OCI-LY1 (cell line): ENCODE data around the gene LDLRAD3.

ENCODE experiments used
- H2AFZ ChIP-seq: fragments of 200-600 bp; sonication (generic), shearing (Covaris generic); 2 replicates; pipeline ENCODE4 v1.6.0; 2014; ENCODE audit warnings: antibody characterized with exemption, mild to moderate bottlenecking, low read length
- H3F3A ChIP-seq: fragments of 200-600 bp; sonication (generic), shearing (Covaris generic); 2 replicates; pipeline ENCODE4 v1.6.0; 2014; ENCODE audit warnings: mild to moderate bottlenecking, antibody characterized with exemption, low read length, moderate library complexity; ENCODE audit not compliant: insufficient read depth
- H3K27ac ChIP-seq: fragments of 200-600 bp; sonication (generic); 2 replicates; pipeline ENCODE4 v1.5.1; 2014; ENCODE audit warnings: low read length, mixed run types, mild to moderate bottlenecking, low read depth; ENCODE audit not compliant: poor library complexity, severe bottlenecking
- H3K27me3 ChIP-seq: fragments of 200-600 bp; sonication (generic); 2 replicates; pipeline ENCODE4 v1.6.0; 2014; ENCODE audit warnings: antibody characterized with exemption, mild to moderate bottlenecking, low read length, moderate library complexity; ENCODE audit not compliant: insufficient read depth
- H3K36me3 ChIP-seq: fragments of 200-600 bp; sonication (generic); 2 replicates; pipeline ENCODE4 v1.6.1; 2014; ENCODE audit warnings: mild to moderate bottlenecking, antibody characterized with exemption, low read length, moderate library complexity, mixed read lengths; ENCODE audit not compliant: insufficient read depth
- H3K4me1 ChIP-seq: fragments of 200-600 bp; sonication (generic); 2 replicates; pipeline ENCODE4 v1.5.1; 2014; ENCODE audit warnings: mild to moderate bottlenecking, low read length, moderate library complexity; ENCODE audit not compliant: insufficient read depth, severe bottlenecking
- H3K4me2 ChIP-seq: fragments of 200-600 bp; sonication (generic), shearing (Covaris generic); 2 replicates; pipeline ENCODE4 v1.6.1; 2014; ENCODE audit warnings: low read length
- H3K4me3 ChIP-seq: fragments of 200-600 bp; sonication (generic); 2 replicates; pipeline ENCODE4 v1.5.1; 2014; ENCODE audit warnings: low read length, low read depth, mild to moderate bottlenecking, mixed read lengths; ENCODE audit not compliant: poor library complexity, severe bottlenecking
- H3K79me2 ChIP-seq: fragments of 200-600 bp; shearing (Covaris generic); 2 replicates; pipeline ENCODE4 v1.6.1; 2016; ENCODE audit warnings: mixed run types, low read length, mixed read lengths; ENCODE audit not compliant: insufficient read depth
- H3K9ac ChIP-seq: fragments of 200-600 bp; sonication (generic), shearing (Covaris generic); 2 replicates; pipeline ENCODE4 v1.6.1; 2014; ENCODE audit warnings: mild to moderate bottlenecking, low read length, mixed read lengths
- H3K9me2 ChIP-seq: fragments of 200-600 bp; sonication (generic), shearing (Covaris generic); 2 replicates; pipeline ENCODE4 v1.6.1; 2014; ENCODE audit warnings: low read depth, mild to moderate bottlenecking, low read length, mixed read lengths
- H3K9me3 ChIP-seq: fragments of 200-600 bp; shearing (Covaris generic); 2 replicates; pipeline ENCODE4 v1.6.1; 2014; ENCODE audit warnings: low read length, mixed read lengths
- H4K20me1 ChIP-seq: fragments of 200-600 bp; sonication (generic), shearing (Covaris generic); 2 replicates; pipeline ENCODE4 v1.6.0; 2016; ENCODE audit warnings: mild to moderate bottlenecking, low read length; ENCODE audit not compliant: insufficient read depth
- EZH2 ChIP-seq: fragments of 200-600 bp; sonication (generic), shearing (Covaris generic); IDR thresholded peaks from 2 replicates; pipeline ENCODE4 v1.8.0; 2017; ENCODE audit warnings: borderline replicate concordance, mixed run types, mild to moderate bottlenecking, antibody characterized with exemption, low read length, moderate library complexity, mixed read lengths
- TF ChIP-seq, protein P1 (sequence below): fragments of 200-600 bp; sonication (generic), shearing (Covaris generic); IDR thresholded peaks from 2 replicates; pipeline ENCODE4 v1.5.1; 2017; ENCODE audit warnings: mild to moderate bottlenecking, antibody characterized with exemption, low read length, moderate library complexity, mixed read lengths

Gene LDLRAD3

GRCh38 chr11:35918716-35919115 lies 25.1 kb upstream of the LDLRAD3 start:
- no peak for TF ChIP-seq EZH2
- TF ChIP-seq, protein P1, sequence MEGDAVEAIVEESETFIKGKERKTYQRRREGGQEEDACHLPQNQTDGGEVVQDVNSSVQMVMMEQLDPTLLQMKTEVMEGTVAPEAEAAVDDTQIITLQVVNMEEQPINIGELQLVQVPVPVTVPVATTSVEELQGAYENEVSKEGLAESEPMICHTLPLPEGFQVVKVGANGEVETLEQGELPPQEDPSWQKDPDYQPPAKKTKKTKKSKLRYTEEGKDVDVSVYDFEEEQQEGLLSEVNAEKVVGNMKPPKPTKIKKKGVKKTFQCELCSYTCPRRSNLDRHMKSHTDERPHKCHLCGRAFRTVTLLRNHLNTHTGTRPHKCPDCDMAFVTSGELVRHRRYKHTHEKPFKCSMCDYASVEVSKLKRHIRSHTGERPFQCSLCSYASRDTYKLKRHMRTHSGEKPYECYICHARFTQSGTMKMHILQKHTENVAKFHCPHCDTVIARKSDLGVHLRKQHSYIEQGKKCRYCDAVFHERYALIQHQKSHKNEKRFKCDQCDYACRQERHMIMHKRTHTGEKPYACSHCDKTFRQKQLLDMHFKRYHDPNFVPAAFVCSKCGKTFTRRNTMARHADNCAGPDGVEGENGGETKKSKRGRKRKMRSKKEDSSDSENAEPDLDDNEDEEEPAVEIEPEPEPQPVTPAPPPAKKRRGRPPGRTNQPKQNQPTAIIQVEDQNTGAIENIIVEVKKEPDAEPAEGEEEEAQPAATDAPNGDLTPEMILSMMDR, result no peak
- Histone ChIP-seq H3K79me2 (no peaks in the 10 kb centered on the region), H4K20me1 (no peaks in the 10 kb centered on the region), H2AFZ (no peak overlapping the region), H3K4me2 (no peak overlapping the region), H3K4me3 (no peak overlapping the region), H3K9me3 (no peaks in the 10 kb centered on the region), H3K36me3 (no peaks in the 10 kb centered on the region), H3K4me1 (no peaks in the 10 kb centered on the region), H3K9me2 (no peaks in the 10 kb centered on the region), H3K27me3 (no peaks in the 10 kb centered on the region), H3K9ac (no peak overlapping the region), H3F3A (no peaks in the 10 kb centered on the region), H3K27ac (no peak overlapping the region)

DNA sequence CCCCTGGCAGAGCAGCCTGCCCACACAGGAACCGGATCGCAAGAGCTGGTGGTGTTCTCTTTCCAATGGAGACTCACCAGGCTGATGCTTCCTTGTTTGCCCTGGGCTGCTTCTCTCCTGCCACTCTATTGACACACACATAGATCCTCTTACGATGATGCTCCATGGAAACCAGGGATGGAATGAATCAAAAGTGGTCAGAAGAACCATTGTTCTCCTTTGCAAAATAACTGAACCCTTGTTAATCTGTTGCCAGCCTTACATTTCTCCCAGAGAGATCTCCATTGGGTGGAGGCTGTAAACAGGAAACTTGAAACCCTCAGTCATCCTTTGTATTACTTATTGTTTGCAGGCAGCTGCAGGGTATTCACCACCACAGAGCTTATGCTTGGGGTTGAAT lies 24.6 kb upstream of the LDLRAD3 start:
- no peak overlapping the region for H3K27ac ChIP-seq
- H3F3A ChIP-seq, result no peaks in the 10 kb centered on the region
- H3K36me3 ChIP-seq, result no peaks in the 10 kb centered on the region
- no peak overlapping the region for H3K9ac ChIP-seq
- no peak for TF ChIP-seq EZH2
- TF ChIP-seq, protein P1, result no peak
- no peaks in the 10 kb centered on the region for H3K79me2 ChIP-seq
- H3K4me2 ChIP-seq, result no peak overlapping the region
- H4K20me1 ChIP-seq, result no peaks in the 10 kb centered on the region
- no peaks in the 10 kb centered on the region for H3K27me3 ChIP-seq
- H3K9me3 ChIP-seq, result no peaks in the 10 kb centered on the region
- H3K9me2 ChIP-seq, result no peaks in the 10 kb centered on the region
- H3K4me3 ChIP-seq, result no peak overlapping the region
- H2AFZ ChIP-seq, result no peak overlapping the region
- no peaks in the 10 kb centered on the region for H3K4me1 ChIP-seq

DNA sequence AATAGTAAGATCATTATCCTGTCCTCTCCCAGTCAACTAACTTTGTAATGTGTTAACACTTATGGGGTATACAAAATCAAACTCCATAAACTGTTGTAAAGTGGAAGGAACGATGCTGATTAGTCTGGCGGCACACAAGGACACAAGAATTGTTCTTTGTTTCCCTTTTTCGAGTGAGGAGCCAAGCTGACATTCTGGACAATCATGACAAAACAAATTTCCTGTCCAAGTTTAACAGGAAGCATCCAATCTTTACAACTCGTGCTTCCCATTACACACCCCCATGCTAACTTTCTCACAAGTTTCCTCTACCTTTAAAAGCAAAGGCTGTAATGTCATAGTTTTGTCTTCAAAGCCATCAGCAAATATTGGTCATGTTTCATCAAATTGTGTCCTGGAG lies 20.4 kb upstream of the LDLRAD3 start:
- no peak overlapping the region for H3K9ac ChIP-seq
- no peak overlapping the region for H3K4me3 ChIP-seq
- H3K79me2 ChIP-seq, result no peaks in the 10 kb centered on the region
- TF ChIP-seq, protein P1, result no peak
- TF ChIP-seq EZH2, result no peak
- H3F3A ChIP-seq, result no peaks in the 10 kb centered on the region
- no peaks in the 10 kb centered on the region for H3K4me1 ChIP-seq
- no peak overlapping the region for H3K4me2 ChIP-seq
- H2AFZ ChIP-seq, result no peak overlapping the region
- no peaks in the 10 kb centered on the region for H3K27me3 ChIP-seq
- H3K9me3 ChIP-seq, result no peaks in the 10 kb centered on the region
- no peaks in the 10 kb centered on the region for H4K20me1 ChIP-seq
- H3K27ac ChIP-seq, result no peak overlapping the region
- H3K9me2 ChIP-seq, result no peaks in the 10 kb centered on the region
- H3K36me3 ChIP-seq, result no peaks in the 10 kb centered on the region
